Glutamatergic neuron (in vitro differentiated cells): ENCODE results near the gene PLEKHN1. TPM values are rescaled to one million over a fixed set of nuclear protein-coding genes. Genes with fewer than 3 reads are reported as not detected.

ENCODE experiments used
- DNase-seq: peaks from one replicate; pipeline ENCODE4 v3.0.0; 2022
- H3K27ac Mint-ChIP-seq: one replicate; pipeline ENCODE4 v1.8.0; 2020; ENCODE audit warnings: mild to moderate bottlenecking, mixed read lengths, inconsistent platforms; ENCODE audit not compliant: unreplicated experiment
- H3K27me3 Mint-ChIP-seq: one replicate; pipeline ENCODE4 v1.8.0; 2020; ENCODE audit warnings: mild to moderate bottlenecking, moderate library complexity, mixed read lengths, inconsistent platforms; ENCODE audit not compliant: unreplicated experiment
- H3K36me3 Mint-ChIP-seq: one replicate; pipeline ENCODE4 v1.8.0; 2020; ENCODE audit warnings: mild to moderate bottlenecking, mixed read lengths, inconsistent platforms; ENCODE audit not compliant: unreplicated experiment
- H3K4me1 Mint-ChIP-seq: one replicate; pipeline ENCODE4 v1.8.0; 2020; ENCODE audit warnings: mild to moderate bottlenecking, low read depth, mixed read lengths, inconsistent platforms; ENCODE audit not compliant: unreplicated experiment
- H3K4me3 Mint-ChIP-seq: one replicate; pipeline ENCODE4 v1.8.0; 2020; ENCODE audit warnings: mild to moderate bottlenecking, mixed read lengths, inconsistent platforms; ENCODE audit not compliant: unreplicated experiment
- H3K9me3 Mint-ChIP-seq: one replicate; pipeline ENCODE4 v1.8.0; 2020; ENCODE audit warnings: mild to moderate bottlenecking, moderate library complexity, mixed read lengths, inconsistent platforms; ENCODE audit not compliant: unreplicated experiment
- total RNA-seq: library from RNA; stranded (reverse); fragmentation: NEBNext Ultra II Directional; extraction: Animal tissue kit (Norgen Biotek cat#: 25700); gene quantifications from one replicate; pipeline ENCODE4 v1.2.1, GENCODE V29; 2021; ENCODE audit not compliant: unreplicated experiment
- TF ChIP-seq, protein P1 (sequence below): fragments of 200-600 bp; sonication (generic); IDR thresholded peaks from one replicate; pipeline ENCODE4 v1.5.0; 2021; ENCODE audit not compliant: partially characterized antibody, unreplicated experiment

The PLEKHN1 gene
- total RNA-seq, 1 donor from 2014 or later: 0.29 TPM

DNA sequence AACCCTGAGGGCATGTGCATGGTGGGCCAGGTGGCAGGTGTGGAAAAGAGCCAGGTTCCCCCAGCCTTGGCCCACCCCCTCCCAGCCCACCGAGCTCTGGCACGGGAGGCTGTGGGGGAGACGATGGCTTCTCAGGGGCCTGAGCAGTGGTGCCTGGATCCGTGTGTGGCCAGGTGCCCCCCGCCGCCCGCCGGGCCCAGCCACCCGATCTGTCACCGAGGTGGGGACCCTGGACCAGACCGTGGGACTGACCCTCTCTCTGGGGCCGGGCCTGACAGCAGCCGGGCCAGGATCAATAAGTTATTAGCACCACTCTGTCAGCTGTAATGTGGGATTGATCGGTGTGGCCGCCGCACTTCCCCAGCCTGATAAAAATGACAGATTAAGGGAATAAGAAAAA lies 28.8 kb upstream of the PLEKHN1 start:
- H3K9me3 Mint-ChIP-seq: peaks cover 9% of the 10 kb centered on the region
- peak overlapping the region; percentile 82 for H3K27ac Mint-ChIP-seq
- H3K4me3 Mint-ChIP-seq: peak overlapping the region; percentile 56
- DNase-seq: no peak
- TF ChIP-seq, protein P1, sequence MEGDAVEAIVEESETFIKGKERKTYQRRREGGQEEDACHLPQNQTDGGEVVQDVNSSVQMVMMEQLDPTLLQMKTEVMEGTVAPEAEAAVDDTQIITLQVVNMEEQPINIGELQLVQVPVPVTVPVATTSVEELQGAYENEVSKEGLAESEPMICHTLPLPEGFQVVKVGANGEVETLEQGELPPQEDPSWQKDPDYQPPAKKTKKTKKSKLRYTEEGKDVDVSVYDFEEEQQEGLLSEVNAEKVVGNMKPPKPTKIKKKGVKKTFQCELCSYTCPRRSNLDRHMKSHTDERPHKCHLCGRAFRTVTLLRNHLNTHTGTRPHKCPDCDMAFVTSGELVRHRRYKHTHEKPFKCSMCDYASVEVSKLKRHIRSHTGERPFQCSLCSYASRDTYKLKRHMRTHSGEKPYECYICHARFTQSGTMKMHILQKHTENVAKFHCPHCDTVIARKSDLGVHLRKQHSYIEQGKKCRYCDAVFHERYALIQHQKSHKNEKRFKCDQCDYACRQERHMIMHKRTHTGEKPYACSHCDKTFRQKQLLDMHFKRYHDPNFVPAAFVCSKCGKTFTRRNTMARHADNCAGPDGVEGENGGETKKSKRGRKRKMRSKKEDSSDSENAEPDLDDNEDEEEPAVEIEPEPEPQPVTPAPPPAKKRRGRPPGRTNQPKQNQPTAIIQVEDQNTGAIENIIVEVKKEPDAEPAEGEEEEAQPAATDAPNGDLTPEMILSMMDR: no peak
- no peaks in the 10 kb centered on the region for H3K36me3 Mint-ChIP-seq
- peaks cover 15% of the 10 kb centered on the region for H3K4me1 Mint-ChIP-seq
- H3K27me3 Mint-ChIP-seq: peaks cover 6% of the 10 kb centered on the region

DNA sequence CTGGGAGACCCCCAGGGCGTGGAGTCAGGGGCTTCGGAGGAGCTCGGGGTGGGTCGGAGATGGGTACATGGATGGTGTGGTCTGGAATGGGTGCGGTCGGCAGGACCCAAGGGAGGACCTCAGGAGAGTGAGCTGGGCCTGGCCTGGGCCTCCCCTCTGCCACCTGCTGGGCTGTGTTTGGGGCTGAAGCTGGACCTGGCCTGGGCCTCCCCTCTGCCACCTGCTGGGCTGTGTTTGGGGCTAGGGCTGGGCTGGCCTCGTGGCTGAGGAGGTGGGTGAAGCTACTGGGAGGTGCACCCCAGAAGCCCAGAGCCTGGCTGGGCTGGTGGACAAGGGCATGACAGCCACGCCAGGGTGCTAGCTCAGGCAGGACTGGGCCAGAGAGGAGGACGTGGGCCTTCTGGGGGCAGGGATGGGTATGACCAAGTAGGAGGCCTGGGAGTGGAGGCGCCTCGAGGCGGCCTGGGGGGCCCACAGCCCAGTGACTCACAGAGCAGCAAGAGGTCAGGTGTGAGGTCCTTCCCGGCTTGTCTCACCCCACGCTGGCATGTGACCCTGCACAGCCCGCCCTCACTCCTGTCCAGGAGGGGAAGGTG lies 28.1 kb upstream of the PLEKHN1 start:
- peak overlapping the region; percentile 56 for H3K4me3 Mint-ChIP-seq

DNA sequence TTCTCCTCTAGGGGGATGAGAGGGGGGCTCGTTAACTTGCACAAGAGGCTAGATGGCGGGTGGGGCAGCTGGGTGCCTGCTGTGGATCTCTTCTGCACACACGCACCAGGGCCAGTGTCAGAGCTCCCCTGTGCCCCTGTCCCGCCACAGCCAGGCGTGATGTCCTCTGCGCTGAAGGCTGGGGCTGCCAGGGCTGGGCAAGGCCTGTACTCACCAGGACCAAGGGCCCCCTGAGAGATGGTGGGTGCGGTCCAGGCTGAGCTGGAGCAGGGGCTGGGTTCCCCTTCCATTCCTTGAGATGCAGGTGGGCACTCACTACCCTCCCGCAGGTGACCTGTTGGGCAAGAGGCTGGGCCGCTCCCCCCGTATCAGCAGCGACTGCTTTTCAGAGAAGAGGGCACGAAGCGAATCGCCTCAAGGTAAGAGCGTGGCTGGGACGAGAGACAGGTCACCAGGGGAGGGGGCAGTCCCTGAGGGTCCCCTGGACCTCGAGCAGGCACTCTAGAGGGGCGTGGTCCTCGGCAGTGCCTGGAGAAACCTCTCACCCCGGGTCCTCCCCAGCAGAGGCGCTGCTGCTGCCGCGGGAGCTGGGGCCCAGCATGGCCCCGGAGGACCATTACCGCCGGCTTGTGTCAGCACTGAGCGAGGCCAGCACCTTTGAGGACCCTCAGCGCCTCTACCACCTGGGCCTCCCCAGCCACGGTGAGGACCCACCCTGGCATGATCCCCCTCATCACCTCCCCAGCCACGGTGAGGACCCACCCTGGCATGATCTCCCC lies 27.4 kb upstream of the PLEKHN1 start:
- H3K4me3 Mint-ChIP-seq: peak overlapping the region; percentile 11
- H3K9me3 Mint-ChIP-seq: peaks cover 7% of the 10 kb centered on the region
- H3K36me3 Mint-ChIP-seq: no peaks in the 10 kb centered on the region
- no peak overlapping the region for H3K27ac Mint-ChIP-seq
- TF ChIP-seq, protein P1: peak; percentile 7
- peaks cover 7% of the 10 kb centered on the region for H3K27me3 Mint-ChIP-seq
- no peak for DNase-seq
- H3K4me1 Mint-ChIP-seq: peaks cover 15% of the 10 kb centered on the region

More for the DNA sequence above, 28.1 kb upstream of the PLEKHN1 start:
- DNase-seq: no peak
- H3K36me3 Mint-ChIP-seq: no peaks in the 10 kb centered on the region
- H3K4me1 Mint-ChIP-seq: peaks cover 15% of the 10 kb centered on the region
- peaks cover 6% of the 10 kb centered on the region for H3K27me3 Mint-ChIP-seq
- TF ChIP-seq, protein P1: no peak
- peaks cover 7% of the 10 kb centered on the region for H3K9me3 Mint-ChIP-seq
- peak overlapping the region; percentile 82 for H3K27ac Mint-ChIP-seq

DNA sequence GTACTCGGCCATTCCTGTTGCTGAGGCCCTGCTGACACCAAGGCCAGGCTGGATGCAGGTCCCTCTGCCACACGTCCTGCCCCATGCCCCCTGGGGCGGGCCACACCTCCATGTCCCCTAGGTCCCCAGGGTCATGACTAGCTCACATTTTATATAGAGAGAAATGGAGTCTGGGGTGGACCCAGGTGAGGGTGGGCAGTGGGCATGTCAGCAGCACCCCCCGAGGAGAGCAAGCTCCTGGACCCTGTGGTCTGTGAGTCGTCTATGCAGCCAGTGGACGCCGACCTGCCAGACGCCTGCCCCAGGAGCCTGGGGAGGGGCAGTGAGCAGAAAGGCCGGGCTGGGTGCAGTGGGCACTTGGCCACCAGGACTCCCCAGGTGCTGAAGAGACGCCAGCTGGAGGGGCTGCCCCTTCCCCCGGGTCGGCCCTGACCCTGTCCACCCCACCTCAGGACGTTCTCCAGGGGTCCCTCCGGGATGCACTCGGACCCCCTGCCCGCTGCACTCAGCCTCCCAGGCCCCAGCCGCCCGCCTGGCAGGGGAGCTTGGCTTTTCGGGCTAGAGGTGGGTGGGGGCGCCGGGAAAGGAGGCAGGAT lies 26.7 kb upstream of the PLEKHN1 start:
- H3K9me3 Mint-ChIP-seq: peaks cover 13% of the 10 kb centered on the region
- peaks cover 12% of the 10 kb centered on the region for H3K27me3 Mint-ChIP-seq
- H3K4me3 Mint-ChIP-seq: peak overlapping the region; percentile 11
- TF ChIP-seq, protein P1: no peak
- DNase-seq: no peak
- peaks cover 17% of the 10 kb centered on the region for H3K4me1 Mint-ChIP-seq
- no peak overlapping the region for H3K27ac Mint-ChIP-seq
- H3K36me3 Mint-ChIP-seq: no peaks in the 10 kb centered on the region
